ENCODE data around the gene DPRX. TPM values are rescaled to one million over a fixed set of nuclear protein-coding genes. Genes with fewer than 3 reads are reported as not detected.

DPRX gene
- not detected in 2 replicates for total RNA-seq

- DNase-seq (ENCODE audit: extremely low read depth, low read depth, low spot score) = no peak
Observed at GRCh38 chr19:53631949-53632407, at the start of gene DPRX. Gene DPRX (plus strand): TSS chr19:53631999. CDS start chr19:53632107, 108 bp downstream.

GRCh38 chr19:53583181-53583580, 48.6 kb upstream of the DPRX start:
- DNase-seq (ENCODE audit: extremely low read depth, low read depth, low spot score) = no peak

- no peak for DNase-seq (ENCODE audit: extremely low read depth, low read depth, low spot score)
Observed at GRCh38 chr19:53586277-53586691, 45.5 kb upstream of the DPRX start.

- no peak for DNase-seq (ENCODE audit: extremely low read depth, low read depth, low spot score)
Observed at GRCh38 chr19:53594811-53595509, 36.8 kb upstream of the DPRX start.

GRCh38 chr19:53595510-53595867, 36.3 kb upstream of the DPRX start:
- DNase-seq (ENCODE audit: extremely low read depth, low read depth, low spot score) = no peak

- DNase-seq (ENCODE audit: extremely low read depth, low read depth, low spot score) = no peak
Observed at GRCh38 chr19:53596056-53596455, 35.7 kb upstream of the DPRX start.

GRCh38 chr19:53597023-53597422, 34.8 kb upstream of the DPRX start:
- no peak for DNase-seq (ENCODE audit: extremely low read depth, low read depth, low spot score)

GRCh38 chr19:53598361-53598760, 33.4 kb upstream of the DPRX start:
- DNase-seq (ENCODE audit: extremely low read depth, low read depth, low spot score) = no peak

- DNase-seq (ENCODE audit: extremely low read depth, low read depth, low spot score) = peak; percentile 72
Observed at GRCh38 chr19:53600217-53600616, 31.6 kb upstream of the DPRX start.

- DNase-seq (ENCODE audit: extremely low read depth, low read depth, low spot score) = no peak
Observed at GRCh38 chr19:53606031-53606430, 25.8 kb upstream of the DPRX start.

GRCh38 chr19:53608381-53608780, 23.4 kb upstream of the DPRX start:
- DNase-seq (ENCODE audit: extremely low read depth, low read depth, low spot score) = no peak

GRCh38 chr19:53612762-53613526, 18.9 kb upstream of the DPRX start:
- DNase-seq (ENCODE audit: extremely low read depth, low read depth, low spot score) = no peak

GRCh38 chr19:53621885-53622740, 9.7 kb upstream of the DPRX start:
- peak; percentile 58 for DNase-seq (ENCODE audit: extremely low read depth, low read depth, low spot score)

- no peak for DNase-seq (ENCODE audit: extremely low read depth, low read depth, low spot score)
Observed at GRCh38 chr19:53624771-53625545, 6.8 kb upstream of the DPRX start.

GRCh38 chr19:53626486-53626885, 5.3 kb upstream of the DPRX start:
- no peak for DNase-seq (ENCODE audit: extremely low read depth, low read depth, low spot score)

GRCh38 chr19:53626976-53627375, 4.8 kb upstream of the DPRX start:
- no peak for DNase-seq (ENCODE audit: extremely low read depth, low read depth, low spot score)

GRCh38 chr19:53634768-53635167, 3.0 kb downstream of the DPRX start:
- no peak for DNase-seq (ENCODE audit: extremely low read depth, low read depth, low spot score)

- DNase-seq (ENCODE audit: extremely low read depth, low read depth, low spot score) = no peak
Observed at GRCh38 chr19:53639471-53639870, 7.7 kb downstream of the DPRX start.

- DNase-seq (ENCODE audit: extremely low read depth, low read depth, low spot score) = no peak
Observed at GRCh38 chr19:53642381-53643099, 10.7 kb downstream of the DPRX start.

Measured in glomerular endothelial cell (primary cell).